ENCODE measurements around the gene PBX1. TPM values are rescaled to one million over a fixed set of nuclear protein-coding genes. Genes with fewer than 3 reads are reported as not detected.

PBX1 gene
- total and polyA plus RNA-seq, 2 experiments from 2014 or later, result 14.8 to 61.6 TPM

DNA sequence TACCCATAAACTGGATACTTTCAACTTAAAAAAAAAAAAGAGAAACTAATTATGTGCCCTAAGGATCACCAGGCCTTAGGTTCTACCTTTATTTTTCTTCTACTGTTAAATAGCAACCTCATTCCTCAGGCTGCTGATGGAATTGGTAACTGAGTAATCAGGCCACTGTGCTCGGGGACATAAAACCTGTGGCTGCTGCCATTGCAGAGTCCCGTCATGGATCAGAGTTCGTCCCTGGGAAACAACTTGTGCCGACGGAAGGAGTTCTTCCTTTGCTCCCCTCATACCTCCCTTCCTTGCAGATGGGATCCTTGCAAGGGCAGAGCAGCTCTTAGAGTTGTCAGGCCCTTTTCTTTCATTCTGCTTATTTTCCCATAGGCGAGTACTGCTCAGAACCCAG is 123.6 kb downstream of the PBX1 start:
- Histone ChIP-seq H2AFZ (no peak overlapping the region), H3K79me2 (peaks cover 47% of the 10 kb centered on the region), H3K27me3 (no peaks in the 10 kb centered on the region), H3K4me3 (no peak overlapping the region), H3K9me2 (replicated peaks; ENCODE audit: insufficient read depth) (no peaks in the 10 kb centered on the region), H4K20me1 (ENCODE audit: insufficient read depth, poor library complexity, severe bottlenecking) (peaks cover 9% of the 10 kb centered on the region), H3K36me3 (replicated peaks; ENCODE audit: insufficient read depth, low read depth) (no peaks in the 10 kb centered on the region), H3K9me3 (ENCODE audit: low read depth) (no peaks in the 10 kb centered on the region), H3K4me1 (ENCODE audit: insufficient read depth) (peaks cover 33% of the 10 kb centered on the region), H3K4me2 (peak overlapping the region; percentile 32), H3K27ac (peak overlapping the region; percentile 69)
- DNase-seq (ENCODE audit: low spot score), result peak; percentile 33
- TF ChIP-seq EZH2 (IDR thresholded peaks at IDR 0.05; ENCODE audit: borderline replicate concordance) (no peak), EZH2phosphoT487 (IDR thresholded peaks at IDR 0.05; ENCODE audit: low read depth, severe bottlenecking, unreplicated experiment) (no peak)
- TF ChIP-seq, protein P1, sequence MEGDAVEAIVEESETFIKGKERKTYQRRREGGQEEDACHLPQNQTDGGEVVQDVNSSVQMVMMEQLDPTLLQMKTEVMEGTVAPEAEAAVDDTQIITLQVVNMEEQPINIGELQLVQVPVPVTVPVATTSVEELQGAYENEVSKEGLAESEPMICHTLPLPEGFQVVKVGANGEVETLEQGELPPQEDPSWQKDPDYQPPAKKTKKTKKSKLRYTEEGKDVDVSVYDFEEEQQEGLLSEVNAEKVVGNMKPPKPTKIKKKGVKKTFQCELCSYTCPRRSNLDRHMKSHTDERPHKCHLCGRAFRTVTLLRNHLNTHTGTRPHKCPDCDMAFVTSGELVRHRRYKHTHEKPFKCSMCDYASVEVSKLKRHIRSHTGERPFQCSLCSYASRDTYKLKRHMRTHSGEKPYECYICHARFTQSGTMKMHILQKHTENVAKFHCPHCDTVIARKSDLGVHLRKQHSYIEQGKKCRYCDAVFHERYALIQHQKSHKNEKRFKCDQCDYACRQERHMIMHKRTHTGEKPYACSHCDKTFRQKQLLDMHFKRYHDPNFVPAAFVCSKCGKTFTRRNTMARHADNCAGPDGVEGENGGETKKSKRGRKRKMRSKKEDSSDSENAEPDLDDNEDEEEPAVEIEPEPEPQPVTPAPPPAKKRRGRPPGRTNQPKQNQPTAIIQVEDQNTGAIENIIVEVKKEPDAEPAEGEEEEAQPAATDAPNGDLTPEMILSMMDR (IDR thresholded peaks at IDR 0.05; ENCODE audit: poor library complexity), result no peak
- 87% methylated on average over 6 of the region's 6 CpGs for WGBS (ENCODE audit: low lambda C conversion rate, missing lambda C conversion rate)

DNA sequence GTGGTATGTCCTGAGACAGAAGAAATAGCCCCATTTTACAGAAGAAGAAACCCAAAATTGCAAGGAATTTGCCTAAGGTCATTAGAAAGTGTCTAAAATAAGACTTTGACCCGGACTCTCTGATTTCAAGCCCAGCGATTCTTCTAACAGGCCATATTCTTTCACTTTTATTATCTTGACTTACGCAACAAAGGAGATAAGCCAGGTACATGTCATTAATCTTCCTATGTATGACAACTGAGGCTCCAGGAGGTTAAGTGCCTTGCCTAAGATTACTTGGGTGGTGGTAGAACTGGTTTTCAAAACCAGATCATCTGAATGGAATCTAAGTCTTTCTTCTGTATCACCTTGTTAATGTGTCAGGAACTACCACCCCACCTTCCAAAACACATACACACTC is 124.3 kb downstream of the PBX1 start:
- TF ChIP-seq EZH2 (IDR thresholded peaks at IDR 0.05; ENCODE audit: borderline replicate concordance), result no peak
- no peak for TF ChIP-seq EZH2phosphoT487 (IDR thresholded peaks at IDR 0.05; ENCODE audit: low read depth, severe bottlenecking, unreplicated experiment)
- TF ChIP-seq, protein P1 (IDR thresholded peaks at IDR 0.05; ENCODE audit: poor library complexity), result no peak

DNA sequence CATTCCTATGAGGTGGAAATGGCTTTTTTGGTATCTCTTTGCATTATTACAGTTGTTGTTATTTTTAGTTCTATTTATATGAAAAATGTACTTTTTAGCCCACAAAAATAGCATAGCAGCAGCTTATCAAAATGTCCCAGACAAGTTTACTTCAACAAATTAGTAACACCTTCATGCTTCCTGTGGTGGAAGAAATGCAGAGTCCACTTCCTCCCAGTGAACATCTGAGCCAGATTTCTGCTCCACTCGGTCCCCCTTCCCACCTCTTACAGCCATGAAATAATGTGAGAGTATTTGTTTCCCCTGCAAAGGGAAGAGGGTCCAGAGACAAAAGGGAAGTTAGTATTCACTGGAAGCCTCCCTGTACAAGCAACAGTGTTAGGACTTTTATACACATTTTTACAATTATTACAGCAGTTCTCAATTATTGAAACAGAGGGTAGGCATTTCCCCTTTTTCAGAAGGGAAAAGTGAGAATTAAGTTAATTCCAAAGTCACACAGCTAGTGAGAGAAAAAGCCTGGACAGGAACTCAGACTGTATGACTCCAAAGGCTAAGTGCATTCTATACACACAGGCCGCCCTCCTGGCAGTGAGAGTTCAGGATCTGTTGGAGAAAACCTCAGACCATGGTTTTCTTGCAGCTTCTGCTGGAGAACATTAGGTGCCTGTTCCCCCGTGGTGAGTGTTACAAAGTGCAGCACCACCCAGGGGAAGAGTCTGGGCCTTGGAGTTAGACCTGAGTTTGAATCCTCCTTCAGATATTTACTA is 126.5 kb downstream of the PBX1 start:
- no peak overlapping the region for H3K4me2 ChIP-seq
- peak overlapping the region; percentile 32 for H3K27ac ChIP-seq
- no peaks in the 10 kb centered on the region for H3K27me3 ChIP-seq
- TF ChIP-seq EZH2 (IDR thresholded peaks at IDR 0.05; ENCODE audit: borderline replicate concordance), result no peak
- no peak for TF ChIP-seq EZH2phosphoT487 (IDR thresholded peaks at IDR 0.05; ENCODE audit: low read depth, severe bottlenecking, unreplicated experiment)
- TF ChIP-seq, protein P1 (IDR thresholded peaks at IDR 0.05; ENCODE audit: poor library complexity), result no peak
- peaks cover 33% of the 10 kb centered on the region for H3K4me1 ChIP-seq (ENCODE audit: insufficient read depth)
- H3K79me2 ChIP-seq, result peaks cover 40% of the 10 kb centered on the region
- H3K9me2 ChIP-seq (replicated peaks; ENCODE audit: insufficient read depth), result no peaks in the 10 kb centered on the region
- H3K9me3 ChIP-seq (ENCODE audit: low read depth), result no peaks in the 10 kb centered on the region
- DNase-seq (ENCODE audit: low spot score), result peak; percentile 25
- 59% methylated on average over 3 of the region's 3 CpGs for WGBS (ENCODE audit: low lambda C conversion rate, missing lambda C conversion rate)
- H4K20me1 ChIP-seq (ENCODE audit: insufficient read depth, poor library complexity, severe bottlenecking), result peaks cover 9% of the 10 kb centered on the region
- no peak overlapping the region for H2AFZ ChIP-seq
- no peak overlapping the region for H3K4me3 ChIP-seq
- H3K36me3 ChIP-seq (replicated peaks; ENCODE audit: insufficient read depth, low read depth), result no peaks in the 10 kb centered on the region

More for the DNA sequence above, 124.3 kb downstream of the PBX1 start:
- Histone ChIP-seq H3K4me2 (peak overlapping the region; percentile 49), H3K4me3 (no peak overlapping the region), H4K20me1 (ENCODE audit: insufficient read depth, poor library complexity, severe bottlenecking) (peaks cover 9% of the 10 kb centered on the region), H2AFZ (no peak overlapping the region), H3K27me3 (no peaks in the 10 kb centered on the region), H3K36me3 (replicated peaks; ENCODE audit: insufficient read depth, low read depth) (no peaks in the 10 kb centered on the region), H3K4me1 (ENCODE audit: insufficient read depth) (peaks cover 33% of the 10 kb centered on the region), H3K9me3 (ENCODE audit: low read depth) (no peaks in the 10 kb centered on the region), H3K9me2 (replicated peaks; ENCODE audit: insufficient read depth) (no peaks in the 10 kb centered on the region), H3K79me2 (peaks cover 45% of the 10 kb centered on the region), H3K27ac (peak overlapping the region; percentile 76)
- peak; percentile 77 for DNase-seq (ENCODE audit: low spot score)
- WGBS (ENCODE audit: low lambda C conversion rate, missing lambda C conversion rate), result 31% methylated on average over 3 of the region's 3 CpGs
